Caki2 (cell line): Measurements from ENCODE around the gene RNASE3. TPM values are rescaled to one million over a fixed set of nuclear protein-coding genes. Genes with fewer than 3 reads are reported as not detected.
"Not testable (repeated sequence)": the region's sequence is repeated elsewhere in the genome, so short reads cannot be mapped to it uniquely, and the experiment has no call there.

Source experiments
- DNase-seq: peaks from one replicate; pipeline ENCODE4 v3.0.0-alpha.2; 2015; ENCODE audit warnings: low read depth
- in situ Hi-C: cut with HindIII; loops from 2 replicates; pipeline ENCODE4 v1.10.0; 2016; ENCODE audit warnings: low sequenced_read_pairs, low pct_unique_long_range_greater_than_20kb, mixed read lengths
- total RNA-seq: library from RNA; depleted of rRNA; stranded (reverse); fragments of >200 nt; shearing (Covaris generic); gene quantifications from 2 replicates; pipeline ENCODE4 v1.2.3, GENCODE V29; 2014; ENCODE audit warnings: low replicate concordance; rRNA removed

Gene RNASE3
- total RNA-seq, 1 experiment from 2014 or later, result not detected

DNA sequence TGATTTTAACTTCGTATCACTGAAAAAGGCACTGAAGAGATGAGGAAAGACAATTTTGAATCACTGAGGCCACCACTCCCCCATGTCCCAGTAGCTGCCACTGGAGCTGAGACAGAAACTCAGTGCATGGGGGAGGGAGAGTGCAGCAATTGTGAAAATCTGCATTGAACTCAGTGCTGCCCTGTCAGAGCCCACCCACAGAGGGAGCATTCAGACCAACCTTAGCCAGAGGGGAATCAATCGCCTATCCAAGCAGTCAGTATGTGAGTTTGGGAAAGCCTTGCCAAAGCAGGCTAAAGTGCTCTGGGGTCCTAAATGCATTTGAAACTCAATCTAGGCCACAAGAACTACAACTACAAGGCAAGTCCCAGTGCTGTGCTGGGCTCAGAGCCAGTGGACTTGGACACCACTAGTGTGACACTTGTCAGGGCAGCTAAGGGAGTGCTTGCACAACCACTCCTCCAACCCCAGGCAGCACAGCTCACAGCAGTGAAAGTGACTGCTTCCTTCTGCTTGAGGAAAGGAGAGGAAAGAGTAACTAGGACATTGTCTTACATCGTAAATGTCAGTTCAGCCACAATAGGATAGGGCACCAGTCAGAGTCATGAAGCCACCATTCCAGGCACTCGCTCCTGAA is 13.3 kb downstream of the RNASE3 start:
- no peak for DNase-seq
- in situ Hi-C loops, result no loop called here

DNA sequence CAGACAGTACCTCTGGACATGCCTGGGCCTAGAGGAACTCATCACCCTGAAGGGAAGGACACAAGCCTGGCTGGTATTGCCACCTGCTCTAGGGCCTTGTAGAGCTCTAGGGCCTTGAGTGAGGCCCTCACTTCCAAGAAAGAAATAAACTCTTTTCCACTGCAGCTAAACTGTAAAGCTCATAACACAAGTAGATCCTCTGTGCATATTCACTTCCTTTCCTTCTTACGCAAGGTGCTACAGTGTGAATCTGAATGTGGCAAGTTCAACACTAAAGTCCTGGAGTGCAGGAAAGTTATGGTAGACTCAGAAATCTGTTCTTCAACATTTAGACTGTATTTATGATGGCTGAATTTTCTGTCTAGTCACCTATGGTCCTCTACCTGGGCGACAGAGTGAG is 14.5 kb downstream of the RNASE3 start:
- no peak for DNase-seq
- in situ Hi-C loops, result no loop called here

DNA sequence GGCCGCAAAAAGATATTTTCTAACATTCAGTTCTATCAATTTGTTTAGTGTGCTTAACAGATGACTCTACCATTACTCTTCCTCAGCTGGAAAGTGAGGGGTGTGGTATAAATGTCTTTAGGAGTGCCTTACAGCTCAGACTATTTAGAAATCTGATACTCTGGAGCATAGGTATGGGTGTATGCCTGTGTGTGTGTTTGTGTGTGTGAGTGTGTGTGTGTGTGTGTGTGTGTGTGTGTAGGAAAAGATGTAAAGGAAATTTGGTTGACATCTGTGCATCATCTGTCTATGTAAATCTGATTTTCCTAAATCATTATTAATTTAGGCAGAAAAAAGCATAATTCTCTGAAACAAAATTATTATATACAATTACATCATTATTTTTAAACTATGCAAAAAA is 16.0 kb downstream of the RNASE3 start:
- DNase-seq, result no peak
- in situ Hi-C loops, result no loop called here

DNA sequence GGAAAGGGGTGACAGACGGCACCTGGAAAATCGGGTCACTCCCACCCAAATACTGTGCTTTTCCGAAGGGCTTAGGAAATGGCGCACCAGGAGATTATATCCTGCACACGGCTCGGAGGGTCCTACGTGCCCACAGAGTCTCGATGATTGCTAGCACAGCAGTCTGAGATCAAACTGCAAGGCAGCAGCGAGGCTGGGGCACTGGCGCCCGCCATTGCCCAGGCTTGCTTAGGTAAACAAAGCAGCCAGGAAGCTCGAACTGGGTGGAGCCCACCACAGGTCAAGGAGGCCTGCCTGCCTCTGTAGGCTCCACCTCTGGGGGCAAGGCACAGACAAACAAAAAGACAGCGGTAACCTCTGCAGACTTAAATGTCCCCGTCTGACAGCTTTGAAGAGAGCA is 19.6 kb downstream of the RNASE3 start:
- in situ Hi-C loops, DNase-seq: not testable (repeated sequence)

DNA sequence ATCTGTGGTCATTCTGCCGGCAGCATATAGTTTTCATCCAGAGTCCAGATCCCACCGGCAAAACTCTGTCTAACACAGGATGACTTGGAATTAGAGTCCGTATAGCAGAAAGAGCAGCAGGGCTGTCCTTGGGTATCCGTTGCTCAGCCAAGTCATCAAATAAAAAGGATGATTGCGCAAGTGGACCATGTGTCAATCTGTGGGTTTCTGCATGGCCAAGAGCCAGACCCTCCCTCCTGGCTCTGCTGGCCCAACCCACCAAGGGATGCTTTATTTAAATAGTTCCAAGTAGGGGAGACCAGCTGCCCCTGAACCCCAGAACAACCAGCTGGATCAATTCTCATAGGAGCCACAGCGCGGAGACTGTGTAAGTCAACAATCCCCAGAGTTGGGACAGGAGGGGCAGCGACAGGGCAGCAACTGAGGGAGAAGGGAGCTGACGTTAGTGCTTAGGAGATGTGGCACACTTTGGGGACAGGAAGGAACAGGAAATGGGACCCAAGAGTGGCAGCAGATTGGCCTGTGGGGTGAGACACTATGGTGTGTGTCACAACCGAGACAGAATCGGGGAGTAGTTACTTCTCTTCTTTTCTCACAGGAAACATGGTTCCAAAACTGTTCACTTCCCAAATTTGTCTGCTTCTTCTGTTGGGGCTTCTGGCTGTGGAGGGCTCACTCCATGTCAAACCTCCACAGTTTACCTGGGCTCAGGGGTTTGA is 28.0 kb downstream of the RNASE3 start:
- in situ Hi-C loops, DNase-seq: not testable (repeated sequence)

DNA sequence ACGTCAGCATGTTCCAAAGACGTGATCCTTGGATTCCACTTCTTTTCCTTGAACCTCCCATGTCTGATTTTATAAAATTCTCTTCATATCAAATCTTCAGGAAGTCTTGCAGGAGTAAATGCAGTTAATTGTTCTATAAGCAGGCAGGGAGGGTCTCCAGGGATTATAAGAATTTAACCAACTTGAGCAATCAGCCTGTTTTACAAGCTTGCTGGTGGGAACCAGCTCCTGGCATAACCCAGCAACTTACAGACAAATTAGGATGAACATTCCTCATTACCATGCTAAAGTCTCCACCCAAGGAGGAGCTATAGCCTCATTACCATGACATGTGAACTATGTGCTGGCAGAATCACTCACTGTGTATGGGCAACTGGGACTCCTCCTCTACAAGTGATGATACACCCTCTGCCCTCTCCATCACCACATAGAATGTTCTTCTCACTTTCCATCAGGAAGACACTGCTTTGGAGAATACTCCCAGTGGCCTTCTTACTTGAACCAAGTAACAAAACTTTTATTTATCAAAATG is 32.6 kb downstream of the RNASE3 start:
- DNase-seq, in situ Hi-C loops: not testable (repeated sequence)

DNA sequence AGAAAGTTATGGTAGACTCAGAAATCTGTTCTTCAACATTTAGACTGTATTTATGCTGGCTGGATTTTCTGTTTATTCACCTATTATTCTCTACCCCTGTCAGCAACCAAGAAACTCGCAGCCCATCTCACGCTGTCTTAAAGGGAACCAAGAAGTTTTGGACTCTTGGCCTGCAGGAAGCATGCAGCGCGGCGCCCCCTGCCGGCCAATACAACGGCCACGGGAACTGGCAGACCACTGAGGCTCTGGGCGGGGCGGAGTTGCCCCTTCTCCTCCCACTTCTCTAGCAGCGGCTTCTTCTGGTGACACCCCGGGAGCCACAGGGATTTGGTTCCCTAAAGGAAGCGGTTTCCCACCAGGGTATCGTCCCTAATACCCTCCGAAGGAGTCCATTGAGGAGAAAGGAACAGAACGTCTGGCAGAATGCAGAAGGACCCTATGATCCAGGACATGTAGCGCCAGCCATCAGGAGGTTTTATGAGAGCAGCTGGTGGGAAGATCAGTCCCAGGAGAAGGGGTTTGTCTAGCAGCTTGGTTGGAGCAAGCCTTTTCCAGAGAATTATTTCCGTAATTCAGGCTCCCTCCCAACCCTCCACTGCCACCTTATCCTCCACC is 43.1 kb downstream of the RNASE3 start:
- no peak for DNase-seq
- in situ Hi-C loops, result no loop called here

DNA sequence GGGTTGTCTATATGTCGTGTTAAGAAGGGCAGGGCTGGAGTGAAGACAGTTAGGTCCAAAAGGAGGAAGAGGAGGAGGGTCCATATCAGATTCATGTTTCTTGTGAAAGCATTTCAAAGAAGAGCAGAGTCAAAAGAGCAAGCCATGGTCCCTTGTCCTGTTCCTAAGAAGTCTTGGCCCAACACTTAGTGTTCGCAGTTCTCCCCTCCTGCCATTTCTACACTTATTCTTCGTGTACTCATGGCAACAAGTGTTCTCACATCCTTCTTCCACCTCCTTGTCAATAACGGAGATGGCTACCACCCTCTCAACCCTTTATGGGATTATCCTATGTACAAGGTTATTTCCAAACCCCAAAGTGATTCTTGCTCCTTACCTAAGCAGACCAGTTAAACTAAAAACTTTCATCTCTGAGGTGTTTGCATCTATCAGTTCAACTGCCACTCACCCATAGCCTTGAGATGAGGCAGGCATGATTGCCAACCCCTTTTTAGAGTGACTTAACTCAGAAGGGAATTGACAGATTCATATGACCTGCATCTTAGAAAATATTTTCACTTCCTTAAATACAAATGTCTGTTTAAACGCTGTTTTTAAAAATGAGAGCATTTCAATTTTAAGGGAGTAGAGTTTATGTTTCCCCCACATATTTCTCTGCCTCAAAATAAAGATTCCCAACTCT is 44.3 kb downstream of the RNASE3 start:
- in situ Hi-C loops, result no loop called here
- DNase-seq, result no peak

Other genes starting within 250 kb of the RNASE3 start
- not detected in 2 replicates for gene OR6S1, start 249.7 kb upstream of the RNASE3 start, total RNA-seq
- gene RNASE4, start 206.8 kb upstream of the RNASE3 start, total RNA-seq, result 18.5 and 21.6 TPM in 2 replicates
- gene ANG, start 202.6 kb upstream of the RNASE3 start, total RNA-seq, result 2.0 and 3.4 TPM in 2 replicates
- gene EDDM3A, start 145.5 kb upstream of the RNASE3 start, total RNA-seq, result not detected in 2 replicates
- not detected in 2 replicates for gene EDDM3B, start 123.0 kb upstream of the RNASE3 start, total RNA-seq
- not detected in 2 replicates for gene RNASE6, start 110.1 kb upstream of the RNASE3 start, total RNA-seq
- not detected in 2 replicates for gene RNASE1, start 88.5 kb upstream of the RNASE3 start, total RNA-seq
- gene RNASE2, start 64.1 kb downstream of the RNASE3 start, total RNA-seq, result not detected in 2 replicates
- 82.5 and 93.9 TPM in 2 replicates for gene METTL17, start 98.6 kb downstream of the RNASE3 start, total RNA-seq
- gene SLC39A2, start 107.9 kb downstream of the RNASE3 start, total RNA-seq, result 0.27 TPM in 1 of 2 replicates, not detected in the other
- 14.4 and 31.3 TPM in 2 replicates for gene NDRG2, start 133.7 kb downstream of the RNASE3 start, total RNA-seq
- not detected in 2 replicates for gene TPPP2, start 138.8 kb downstream of the RNASE3 start, total RNA-seq
- not detected in 2 replicates for gene RNASE13, start 143.4 kb downstream of the RNASE3 start, total RNA-seq
- gene RNASE7, start 151.0 kb downstream of the RNASE3 start, total RNA-seq, result not detected in 2 replicates
- gene RNASE8, start 166.4 kb downstream of the RNASE3 start, total RNA-seq, result not detected in 2 replicates
- gene ARHGEF40, start 178.9 kb downstream of the RNASE3 start, total RNA-seq, result 32.4 and 35.9 TPM in 2 replicates
- 26.5 and 31.5 TPM in 2 replicates for gene ZNF219, start 207.3 kb downstream of the RNASE3 start, total RNA-seq
- 0.20 TPM in 1 of 2 replicates, not detected in the other for gene TMEM253, start 209.7 kb downstream of the RNASE3 start, total RNA-seq